ENCODE data around the gene HSD17B1. TPM values are rescaled to one million over a fixed set of nuclear protein-coding genes. Genes with fewer than 3 reads are reported as not detected.

HSD17B1 gene
- total RNA-seq, 4 donors from 2014 or later = 3.0 to 11.8 (median 6.6) TPM

DNA sequence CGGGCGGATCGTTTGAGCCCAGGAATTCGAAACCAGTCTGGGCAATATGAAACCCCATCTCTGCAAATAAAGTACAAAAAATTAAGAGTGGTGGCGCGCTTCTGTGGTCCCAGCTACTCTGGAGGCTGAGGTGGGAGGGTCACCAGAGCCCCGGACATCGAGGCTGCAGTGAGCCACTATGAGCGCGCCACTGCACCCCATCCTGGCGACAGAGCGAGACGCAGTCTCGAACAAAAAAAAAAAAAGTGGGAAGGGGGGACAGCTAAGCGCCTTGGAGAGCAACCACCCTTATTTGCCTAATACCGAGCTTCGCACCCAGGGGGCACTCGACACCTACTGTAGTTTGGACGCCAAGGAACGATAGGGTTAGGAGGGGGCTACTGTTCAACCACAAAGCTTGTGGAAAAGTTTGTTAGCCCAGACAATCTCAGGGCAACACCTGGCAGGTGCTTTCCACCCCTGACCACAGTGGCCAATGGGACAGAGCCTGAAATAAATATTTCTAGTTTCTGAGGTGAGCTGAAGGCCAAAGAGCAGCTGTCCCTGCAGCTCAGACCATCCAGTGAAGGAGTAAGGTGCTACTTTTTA, 25.7 kb downstream of the HSD17B1 start:
- Histone ChIP-seq H3K36me3 (peaks cover 14 to 65% (median 43%) of the 10 kb centered on the region in 3 donors), H3K9me3 (no peaks in the 10 kb centered on the region), H3K27ac (peak overlapping the region; percentile 85 to 92 (median 90)), H3K27me3 (no peaks in the 10 kb centered on the region), H3K4me1 (peaks cover 14 to 45% (median 22%) of the 10 kb centered on the region in 3 donors), H3K4me3 (peak overlapping the region; percentile 53 to 85 (median 59))
- DNase-seq = no peak
- intact Hi-C loops (cut with DNase I) = loop anchor here (5.0 kb wide), 1 partner anchor 104 kb away; the partner anchor contains the start of genes CCR10 and CNTNAP1
- TF ChIP-seq CTCF (IDR thresholded peaks at IDR 0.05) (peak; percentile 69 to 81 (median 74)), POLR2A (IDR thresholded peaks at IDR 0.05) (no peak)
- 0 to 1% methylated on average over 16 to 20 of the region's 20 CpGs for WGBS, 2 donors

DNA sequence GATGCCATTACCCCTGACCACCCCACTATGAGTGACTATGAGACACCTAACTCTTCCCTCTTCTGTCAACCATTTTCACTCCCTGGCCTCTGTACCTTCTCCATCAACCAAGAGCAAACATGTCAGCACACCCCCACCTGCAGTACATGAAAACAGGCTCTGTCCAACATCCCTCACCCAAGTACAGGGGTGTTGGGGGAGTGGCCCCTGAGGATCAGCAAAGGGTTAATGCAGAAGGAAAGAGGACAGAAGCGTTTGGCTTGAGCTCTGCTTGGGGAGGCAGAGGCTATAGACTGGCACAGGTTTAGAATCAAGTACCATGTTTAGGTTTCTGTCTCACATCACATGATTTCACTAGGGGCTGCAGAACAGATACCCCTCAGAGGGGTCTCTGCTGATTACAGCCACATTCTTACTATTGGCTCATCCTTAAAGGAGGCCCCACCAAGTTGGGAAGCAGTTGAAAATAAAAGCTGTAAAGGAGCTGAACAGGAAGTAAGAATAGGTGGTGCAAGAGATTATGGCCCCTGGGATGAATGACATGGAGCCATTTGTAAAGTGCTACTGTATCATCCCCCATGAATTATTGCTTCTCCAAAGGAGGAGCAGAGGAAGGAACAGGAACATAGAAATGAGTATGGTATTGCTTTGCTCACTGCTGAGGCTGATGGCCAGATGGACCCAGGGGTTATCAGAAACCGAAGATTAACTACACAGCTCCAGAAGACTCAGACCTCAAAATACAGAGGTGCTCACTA, 27.2 kb downstream of the HSD17B1 start:
- TF ChIP-seq POLR2A (IDR thresholded peaks at IDR 0.05) = no peak
- TF ChIP-seq CTCF (IDR thresholded peaks at IDR 0.05) = no peak
- no peaks in the 10 kb centered on the region for H3K9me3 ChIP-seq
- DNase-seq = no peak
- intact Hi-C loops (cut with DNase I) = loop anchor here (5.0 kb wide), 1 partner anchor 102 kb away; the partner anchor contains the start of genes CCR10 and CNTNAP1
- peaks cover 14 to 65% (median 44%) of the 10 kb centered on the region in 3 donors for H3K36me3 ChIP-seq
- peak overlapping the region in 1 of 4 donors; percentile 92 for H3K27ac ChIP-seq
- peaks cover 15 to 59% (median 28%) of the 10 kb centered on the region in 3 donors for H3K4me1 ChIP-seq
- WGBS, 2 donors = 38 to 57% methylated on average over 2 of the region's 2 CpGs
- no peak overlapping the region for H3K4me3 ChIP-seq
- H3K27me3 ChIP-seq = no peaks in the 10 kb centered on the region

DNA sequence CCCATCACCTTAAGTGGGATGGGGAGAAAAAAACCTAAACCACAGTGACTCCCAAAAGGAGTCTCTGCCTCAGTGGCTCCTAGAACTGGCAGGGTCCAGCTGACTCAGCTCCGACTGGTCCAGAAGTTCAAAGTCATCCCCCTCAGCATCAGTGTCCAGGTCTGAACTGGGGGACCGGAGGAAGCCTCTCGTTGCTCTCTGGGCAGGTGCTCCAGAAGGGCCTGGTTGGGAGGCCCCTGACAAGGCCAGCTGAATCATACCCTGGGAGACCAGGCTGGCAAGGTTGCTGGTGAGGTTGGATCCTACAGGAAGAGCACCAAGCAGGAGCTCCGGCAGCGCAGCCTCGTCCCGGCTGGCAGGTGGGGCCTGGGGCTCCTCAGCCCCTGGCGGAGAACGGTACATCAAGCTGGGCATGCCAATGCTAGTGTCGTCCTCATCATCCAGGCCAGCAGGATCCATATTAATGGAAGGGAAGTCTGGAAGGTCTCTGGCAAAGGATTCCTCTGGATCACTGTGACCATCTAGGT, 29.1 kb downstream of the HSD17B1 start:
- Histone ChIP-seq H3K4me3 (no peak overlapping the region), H3K9me3 (no peaks in the 10 kb centered on the region), H3K27me3 (no peaks in the 10 kb centered on the region), H3K27ac (no peak overlapping the region), H3K36me3 (peaks cover 14 to 80% (median 41%) of the 10 kb centered on the region in 3 donors), H3K4me1 (peaks cover 30 to 67% (median 41%) of the 10 kb centered on the region in 3 donors)
- WGBS, 2 donors = 86 to 93% methylated on average over 2 to 6 of the region's 10 CpGs
- TF ChIP-seq POLR2A (IDR thresholded peaks at IDR 0.05) (no peak), CTCF (IDR thresholded peaks at IDR 0.05) (no peak)
- DNase-seq = no peak
- intact Hi-C loops (cut with DNase I) = no loop called here

DNA sequence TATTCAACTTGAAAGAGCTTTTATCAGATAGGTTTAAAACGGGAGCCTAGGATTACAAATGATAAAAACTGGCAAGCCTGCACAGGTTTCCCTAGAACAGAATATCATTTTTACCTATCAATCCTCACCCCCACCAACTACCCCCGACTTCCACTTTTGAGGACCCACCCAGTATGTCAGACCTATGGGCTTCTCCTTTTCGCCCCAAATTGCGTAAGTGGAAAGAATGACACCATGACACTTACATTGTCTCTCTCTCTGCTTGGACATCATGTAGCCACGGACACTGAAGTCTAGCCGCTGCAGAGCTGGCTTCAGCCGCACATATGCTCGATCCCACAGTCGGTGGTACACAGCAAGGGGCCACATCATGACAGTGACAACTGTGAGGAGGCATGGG, 32.2 kb downstream of the HSD17B1 start:
- no peaks in the 10 kb centered on the region for H3K27me3 ChIP-seq
- H3K27ac ChIP-seq = peak overlapping the region; percentile 75 to 88 (median 84)
- DNase-seq = no peak
- H3K9me3 ChIP-seq = no peaks in the 10 kb centered on the region
- TF ChIP-seq POLR2A (IDR thresholded peaks at IDR 0.05) = no peak
- TF ChIP-seq CTCF (IDR thresholded peaks at IDR 0.05) = no peak
- no peak overlapping the region for H3K4me3 ChIP-seq
- H3K36me3 ChIP-seq = peaks cover 16 to 98% (median 53%) of the 10 kb centered on the region in 3 donors
- intact Hi-C loops (cut with DNase I) = no loop called here
- H3K4me1 ChIP-seq = peaks cover 29 to 65% (median 43%) of the 10 kb centered on the region in 3 donors
- whole genome bisulfite sequencing, 2 donors = 62 to 70% methylated on average over 7 to 9 of the region's 9 CpGs

GRCh38 chr17:42585353-42585752, 32.6 kb downstream of the HSD17B1 start:
- H3K9me3 ChIP-seq = no peaks in the 10 kb centered on the region
- peak overlapping the region; percentile 75 to 88 (median 84) for H3K27ac ChIP-seq
- intact Hi-C loops (cut with DNase I) = no loop called here
- no peaks in the 10 kb centered on the region for H3K27me3 ChIP-seq
- WGBS, 2 donors = 7 to 14% methylated on average over 1 of the region's 1 CpG
- no peak overlapping the region for H3K4me3 ChIP-seq
- TF ChIP-seq POLR2A (IDR thresholded peaks at IDR 0.05) = no peak
- TF ChIP-seq CTCF (IDR thresholded peaks at IDR 0.05) = no peak
- DNase-seq = no peak
- H3K4me1 ChIP-seq = peaks cover 29 to 60% (median 43%) of the 10 kb centered on the region in 3 donors
- peaks cover 21 to 98% (median 51%) of the 10 kb centered on the region in 3 donors for H3K36me3 ChIP-seq
